Endothelial cell of umbilical vein (primary cell): ENCODE results near the gene JDP2.

Source experiments
- JUN ChIP-seq: IDR thresholded peaks from 2 replicates; pipeline ENCODE4 v1.6.1; 2011; ENCODE audit warnings: borderline replicate concordance, low read depth; ENCODE audit not compliant: insufficient read length, insufficient read depth
- POLR2A ChIP-seq: IDR thresholded peaks from 2 replicates; pipeline ENCODE4 v1.6.1; 2012; ENCODE audit warnings: low read depth, mild to moderate bottlenecking, control low read depth, low read length
- TF ChIP-seq, protein P1 (sequence below), 2 donors: IDR thresholded peaks; 1 replicate in 1 of 2; 2 replicates in 1 of 2; pipeline ENCODE4 v1.5.1; 2011; ENCODE audit warnings: low read length in 2 of 2, mild to moderate bottlenecking in 2 of 2, moderate library complexity in 2 of 2, control low read depth in 1 of 2, inconsistent platforms in 1 of 2, low read depth in 1 of 2; ENCODE audit not compliant: insufficient read depth in 1 of 2; ENCODE audit errors: extremely low read depth in 1 of 2
- TF ChIP-seq, protein P2 (sequence below): IDR thresholded peaks from 2 replicates; pipeline ENCODE4 v1.6.1; 2011; ENCODE audit not compliant: insufficient read depth, insufficient read length

GRCh38 chr14:75442166-75442565 is 14.3 kb downstream of the JDP2 start:
- TF ChIP-seq JUN, result no peak
- TF ChIP-seq, protein P1, sequence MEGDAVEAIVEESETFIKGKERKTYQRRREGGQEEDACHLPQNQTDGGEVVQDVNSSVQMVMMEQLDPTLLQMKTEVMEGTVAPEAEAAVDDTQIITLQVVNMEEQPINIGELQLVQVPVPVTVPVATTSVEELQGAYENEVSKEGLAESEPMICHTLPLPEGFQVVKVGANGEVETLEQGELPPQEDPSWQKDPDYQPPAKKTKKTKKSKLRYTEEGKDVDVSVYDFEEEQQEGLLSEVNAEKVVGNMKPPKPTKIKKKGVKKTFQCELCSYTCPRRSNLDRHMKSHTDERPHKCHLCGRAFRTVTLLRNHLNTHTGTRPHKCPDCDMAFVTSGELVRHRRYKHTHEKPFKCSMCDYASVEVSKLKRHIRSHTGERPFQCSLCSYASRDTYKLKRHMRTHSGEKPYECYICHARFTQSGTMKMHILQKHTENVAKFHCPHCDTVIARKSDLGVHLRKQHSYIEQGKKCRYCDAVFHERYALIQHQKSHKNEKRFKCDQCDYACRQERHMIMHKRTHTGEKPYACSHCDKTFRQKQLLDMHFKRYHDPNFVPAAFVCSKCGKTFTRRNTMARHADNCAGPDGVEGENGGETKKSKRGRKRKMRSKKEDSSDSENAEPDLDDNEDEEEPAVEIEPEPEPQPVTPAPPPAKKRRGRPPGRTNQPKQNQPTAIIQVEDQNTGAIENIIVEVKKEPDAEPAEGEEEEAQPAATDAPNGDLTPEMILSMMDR (IDR thresholded peaks at IDR 0.05; ENCODE audit: extremely low read depth in 1 of 2, insufficient read depth in 1 of 2, low read depth in 1 of 2, low read length in 2 of 2), result no peak
- TF ChIP-seq POLR2A, result no peak
- TF ChIP-seq, protein P2, sequence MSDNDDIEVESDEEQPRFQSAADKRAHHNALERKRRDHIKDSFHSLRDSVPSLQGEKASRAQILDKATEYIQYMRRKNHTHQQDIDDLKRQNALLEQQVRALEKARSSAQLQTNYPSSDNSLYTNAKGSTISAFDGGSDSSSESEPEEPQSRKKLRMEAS, result no peak
